Activated CD8-positive, alpha-beta T cell treated with anti-CD3 and anti-CD28 coated beads, Interleukin-2, amount 10 ng/mL, durations not matched to agents 7 days and 5 days (primary cell): Measurements from ENCODE around the gene FAM200B. TPM values are rescaled to one million over a fixed set of nuclear protein-coding genes. Genes with fewer than 3 reads are reported as not detected.

Source experiments
- ATAC-seq: fragments of 150-1000 bp; cut with Tn5 transposase; one replicate; pipeline ENCODE4 v1.10.0; 2021; ENCODE audit warnings: moderate library complexity
- CTCF ChIA-PET: fragments of 350-600 bp; sonication (Branson Sonifier 250); formaldehyde crosslinking; loops from one replicate; lab custom pipeline; 2021; ENCODE audit warnings: antibody characterized with exemption; lab: Charles Lee
- POLR2A ChIA-PET: fragments of 350-600 bp; sonication (Branson Sonifier 250); formaldehyde crosslinking; loops from one replicate; lab custom pipeline; 2021; ENCODE audit warnings: antibody characterized with exemption; lab: Charles Lee
- DNase-seq: peaks from one replicate; pipeline ENCODE4 v3.0.0-alpha.2; 2020
- H3K27ac Mint-ChIP-seq: one replicate; pipeline ENCODE4 v1.8.0; 2021; ENCODE audit warnings: mild to moderate bottlenecking, mixed read lengths
- H3K27me3 Mint-ChIP-seq: one replicate; pipeline ENCODE4 v1.8.0; 2021; ENCODE audit warnings: low read depth, mixed read lengths
- H3K36me3 Mint-ChIP-seq: one replicate; pipeline ENCODE4 v1.8.0; 2021; ENCODE audit warnings: low read depth, mixed read lengths
- H3K4me1 Mint-ChIP-seq: one replicate; pipeline ENCODE4 v1.8.0; 2021; ENCODE audit warnings: low read depth, mixed read lengths
- H3K4me3 Mint-ChIP-seq: one replicate; pipeline ENCODE4 v1.8.0; 2021; ENCODE audit warnings: mild to moderate bottlenecking, mixed read lengths
- H3K9me3 Mint-ChIP-seq: one replicate; pipeline ENCODE4 v1.8.0; 2022; ENCODE audit warnings: mixed read lengths; ENCODE audit not compliant: insufficient read depth
- total RNA-seq, 2 experiments: library from RNA; stranded (reverse); gene quantifications; one replicate each; pipeline ENCODE4 v1.2.3, GENCODE V29; 2021

FAM200B gene
- total RNA-seq, 2 experiments from 2014 or later, result 15.8 to 17.2 TPM

- H3K4me1 Mint-ChIP-seq, result peaks cover 36% of the 10 kb centered on the region
- H3K36me3 Mint-ChIP-seq, result peaks cover 14% of the 10 kb centered on the region
- ATAC-seq (no peak), DNase-seq (no peak)
- H3K4me3 Mint-ChIP-seq, result no peak overlapping the region
- ChIA-PET CTCF (interaction anchor here (0.9 to 2.9 kb wide), 5 partner anchors 9 to 23 kb away, joined by 3 to 9 read pairs (median 3); no protein-coding TSS in a partner anchor), POLR2A (interaction anchor here (1.4 kb wide), 1 partner anchor 18 kb away, joined by 3 read pairs; no protein-coding TSS in a partner anchor)
- peaks cover 21% of the 10 kb centered on the region for H3K9me3 Mint-ChIP-seq
- H3K27me3 Mint-ChIP-seq, result no peaks in the 10 kb centered on the region
- no peak overlapping the region for H3K27ac Mint-ChIP-seq
Observed at GRCh38 chr4:15738877-15739276, 57.2 kb downstream of the FAM200B start.

Other genes starting within 250 kb of the FAM200B start
- gene CC2D2A, start 211.9 kb upstream of the FAM200B start, total RNA-seq, result not detected
- 10 to 100 TPM; 40.9 to 42.0 TPM for gene FBXL5, start 26.5 kb upstream of the FAM200B start, total RNA-seq
- under 1 TPM; 0.60 to 0.71 TPM for gene BST1, start 21.2 kb downstream of the FAM200B start, total RNA-seq
- gene CD38, start 96.5 kb downstream of the FAM200B start, total RNA-seq, result 10 to 100 TPM; 88.8 to 93.4 TPM